DOHH2 (cell line): ENCODE data around the gene GPR183.

Experiments
- H3F3A ChIP-seq: fragments of 200-600 bp; sonication (generic), shearing (Covaris generic); 2 replicates; pipeline ENCODE4 v1.6.0; 2016; ENCODE audit warnings: antibody characterized with exemption, mild to moderate bottlenecking; ENCODE audit not compliant: control insufficient read depth, insufficient read depth
- H3K27ac ChIP-seq: fragments of 200-600 bp; sonication (generic); 2 replicates; pipeline ENCODE4 v1.5.1; 2014; ENCODE audit warnings: low read depth, mild to moderate bottlenecking, low read length, moderate library complexity
- H3K27me3 ChIP-seq: fragments of 200-600 bp; sonication (generic); 2 replicates; pipeline ENCODE4 v1.6.1; 2014; ENCODE audit warnings: mild to moderate bottlenecking, low read length, mixed read lengths; ENCODE audit not compliant: control insufficient read depth
- H3K36me3 ChIP-seq: fragments of 200-600 bp; sonication (generic); 2 replicates; pipeline ENCODE4 v1.6.1; 2014; ENCODE audit warnings: mild to moderate bottlenecking, low read length, moderate library complexity, mixed read lengths; ENCODE audit not compliant: control insufficient read depth
- H3K4me1 ChIP-seq: fragments of 200-600 bp; sonication (generic); 2 replicates; pipeline ENCODE4 v1.6.1; 2014; ENCODE audit warnings: mild to moderate bottlenecking, low read length, mixed read lengths; ENCODE audit not compliant: control insufficient read depth
- H3K4me2 ChIP-seq: fragments of 200-600 bp; sonication (generic); 2 replicates; pipeline ENCODE4 v1.6.0; 2014; ENCODE audit warnings: mild to moderate bottlenecking, low read length, moderate library complexity
- H3K4me3 ChIP-seq: fragments of 200-600 bp; sonication (generic); 2 replicates; pipeline ENCODE4 v1.5.1; 2014; ENCODE audit warnings: mild to moderate bottlenecking, low read length, mixed read lengths
- H3K79me2 ChIP-seq: fragments of 200-600 bp; sonication (generic); 2 replicates; pipeline ENCODE4 v1.6.1; 2014; ENCODE audit warnings: mild to moderate bottlenecking, low read length, mixed read lengths; ENCODE audit not compliant: control insufficient read depth
- H3K9me2 ChIP-seq: fragments of 200-600 bp; sonication (generic); replicated peaks from 2 replicates; pipeline ENCODE4 v1.6.1; 2014; ENCODE audit warnings: mild to moderate bottlenecking, low read length, mixed read lengths; ENCODE audit not compliant: control insufficient read depth
- H3K9me3 ChIP-seq: fragments of 200-600 bp; sonication (generic); 2 replicates; pipeline ENCODE4 v1.6.1; 2014; ENCODE audit warnings: antibody characterized with exemption, low read length, mixed read lengths; ENCODE audit not compliant: control insufficient read depth, insufficient read depth
- H4K20me1 ChIP-seq: fragments of 200-600 bp; sonication (generic); 2 replicates; pipeline ENCODE4 v1.6.0; 2014; ENCODE audit warnings: low read depth, mild to moderate bottlenecking, antibody characterized with exemption, low read length, moderate library complexity; ENCODE audit not compliant: control insufficient read depth, insufficient read depth
- CTCF ChIP-seq: fragments of 200-600 bp; sonication (generic); IDR thresholded peaks from one replicate; pipeline ENCODE4 v1.5.1; 2014; ENCODE audit warnings: antibody characterized with exemption, mild to moderate bottlenecking, low read depth, low read length; ENCODE audit not compliant: poor library complexity, severe bottlenecking
- EZH2phosphoT487 ChIP-seq: fragments of 200-600 bp; sonication (generic); IDR thresholded peaks from 2 replicates; pipeline ENCODE4 v1.6.1; 2017; ENCODE audit warnings: borderline replicate concordance, mild to moderate bottlenecking, antibody characterized with exemption, low read length, moderate library complexity, mixed read lengths

GPR183 gene

DNA sequence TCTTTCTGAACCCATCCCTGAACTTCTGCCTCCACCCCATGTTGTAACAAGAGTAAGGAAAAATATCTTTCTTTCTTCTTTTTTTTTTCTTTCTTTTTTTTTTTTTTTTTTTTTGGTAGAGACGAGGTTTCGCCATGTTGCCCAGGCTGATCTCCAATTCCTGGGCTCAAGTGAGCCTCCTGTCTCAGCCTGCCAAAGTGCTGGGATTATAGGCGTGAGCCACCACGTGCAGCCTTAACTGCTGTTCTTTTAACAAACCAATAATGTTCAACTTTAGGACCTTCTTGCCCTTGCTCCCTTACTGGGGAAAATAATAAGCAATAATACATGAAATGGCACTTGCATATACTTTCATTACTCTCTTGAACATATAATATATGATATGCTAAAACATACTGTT is 19.6 kb downstream of the GPR183 start:
- Histone ChIP-seq H3K27me3 (no peaks in the 10 kb centered on the region), H3K79me2 (no peaks in the 10 kb centered on the region), H3K4me3 (no peak overlapping the region), H3K4me2 (no peak overlapping the region), H3K36me3 (0 out of 2 replicates have a peak, but pooled peaks cover 4% of the 10 kb centered on the region), H3F3A (peaks cover 3% of the 10 kb centered on the region), H3K4me1 (peaks cover 8% of the 10 kb centered on the region), H3K9me3 (no peaks in the 10 kb centered on the region), H4K20me1 (peaks cover 16% of the 10 kb centered on the region), H3K9me2 (no peaks in the 10 kb centered on the region), H3K27ac (no peak overlapping the region)
- TF ChIP-seq CTCF (no peak), EZH2phosphoT487 (no peak)

GRCh38 chr13:99285432-99286182 is 21.6 kb downstream of the GPR183 start:
- H3K4me2 ChIP-seq = no peak overlapping the region
- peaks cover 27% of the 10 kb centered on the region for H3K4me1 ChIP-seq
- H4K20me1 ChIP-seq = peaks cover 29% of the 10 kb centered on the region

DNA sequence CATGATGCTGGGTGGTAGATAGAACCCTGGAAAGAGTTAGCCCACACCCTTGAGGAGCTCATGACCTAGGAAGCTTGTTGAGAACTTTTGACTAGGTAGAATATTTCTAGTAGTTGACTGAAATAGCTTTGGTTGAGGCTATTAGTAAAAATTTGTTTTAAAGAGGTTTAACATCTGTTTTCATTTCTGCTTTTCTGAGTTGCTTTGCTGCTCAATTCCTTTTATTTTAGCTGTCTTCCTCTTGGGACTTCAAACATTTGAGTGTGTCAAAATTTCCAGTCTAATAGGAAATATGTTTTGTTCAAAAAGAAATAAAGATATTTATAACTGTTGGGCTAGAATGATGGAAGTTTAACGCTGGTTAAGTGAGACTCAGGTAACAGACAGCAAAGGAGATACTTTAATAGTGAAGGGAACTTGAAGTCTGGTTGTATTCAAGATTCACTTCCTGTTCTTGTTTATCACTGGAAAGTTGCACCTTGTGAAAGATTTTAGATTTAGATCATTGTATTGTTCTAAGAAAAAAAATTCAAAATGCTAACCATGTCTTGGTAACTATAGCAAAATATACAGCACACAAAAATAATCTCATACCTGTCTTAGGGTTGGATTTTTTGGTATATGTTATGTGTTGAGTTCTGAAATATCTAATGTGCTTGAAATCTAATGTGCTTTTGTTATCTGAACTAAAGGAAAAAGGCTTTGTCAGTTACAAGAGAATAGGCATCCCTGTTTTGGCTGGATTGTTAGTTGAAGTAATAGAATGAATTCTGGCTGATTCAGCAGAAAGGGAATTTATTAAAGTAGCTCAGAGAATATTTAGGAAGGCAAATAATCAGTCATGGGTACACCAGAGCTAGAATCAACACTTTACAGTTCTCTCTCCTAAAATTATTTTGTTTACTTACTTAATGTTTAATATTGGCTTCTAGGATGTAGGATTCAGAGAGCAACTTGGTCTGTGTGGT is 24.7 kb downstream of the GPR183 start:
- peak overlapping the region; percentile 58 for H3K4me2 ChIP-seq
- no peak for TF ChIP-seq CTCF
- TF ChIP-seq EZH2phosphoT487 = peak; percentile 51; the same call in 1 of the 2 replicates

More at GRCh38 chr13:99285432-99286182, 21.6 kb downstream of the GPR183 start:
- Histone ChIP-seq H3K79me2 (no peaks in the 10 kb centered on the region), H3K27ac (no peak overlapping the region), H3K9me3 (no peaks in the 10 kb centered on the region), H3K9me2 (no peaks in the 10 kb centered on the region), H3K4me3 (no peak overlapping the region), H3K36me3 (0 out of 2 replicates have a peak, but pooled peaks cover 4% of the 10 kb centered on the region), H3F3A (peaks cover 15% of the 10 kb centered on the region), H3K27me3 (no peaks in the 10 kb centered on the region)
- TF ChIP-seq EZH2phosphoT487 = no peak
- TF ChIP-seq CTCF = no peak

More for the DNA sequence above, 24.7 kb downstream of the GPR183 start:
- H3K4me3 ChIP-seq = peak overlapping the region; percentile 29
- peaks cover 49% of the 10 kb centered on the region for H4K20me1 ChIP-seq
- H3K79me2 ChIP-seq = no peaks in the 10 kb centered on the region
- H3K36me3 ChIP-seq = peaks cover 12% of the 10 kb centered on the region
- H3K4me1 ChIP-seq = peaks cover 33% of the 10 kb centered on the region
- peaks cover 15% of the 10 kb centered on the region for H3F3A ChIP-seq
- no peaks in the 10 kb centered on the region for H3K9me2 ChIP-seq
- no peaks in the 10 kb centered on the region for H3K9me3 ChIP-seq
- H3K27ac ChIP-seq = peak overlapping the region; percentile 24
- H3K27me3 ChIP-seq = no peaks in the 10 kb centered on the region
